ENCODE data around the gene PCGF1.
"Not testable (repeated sequence)": the region's sequence is repeated elsewhere in the genome, so short reads cannot be mapped to it uniquely, and the experiment has no call there.

The PCGF1 gene

GRCh38 chr2:74472086-74472944 lies 35.2 kb downstream of the PCGF1 start, which contains the start of gene MRPL53:
TSS of gene MRPL53 (minus strand) at chr2:74472680. CDS start at chr2:74472660, 20 bp downstream.
- peak; percentile 94 for DNase-seq (ENCODE audit: low read depth)

DNA sequence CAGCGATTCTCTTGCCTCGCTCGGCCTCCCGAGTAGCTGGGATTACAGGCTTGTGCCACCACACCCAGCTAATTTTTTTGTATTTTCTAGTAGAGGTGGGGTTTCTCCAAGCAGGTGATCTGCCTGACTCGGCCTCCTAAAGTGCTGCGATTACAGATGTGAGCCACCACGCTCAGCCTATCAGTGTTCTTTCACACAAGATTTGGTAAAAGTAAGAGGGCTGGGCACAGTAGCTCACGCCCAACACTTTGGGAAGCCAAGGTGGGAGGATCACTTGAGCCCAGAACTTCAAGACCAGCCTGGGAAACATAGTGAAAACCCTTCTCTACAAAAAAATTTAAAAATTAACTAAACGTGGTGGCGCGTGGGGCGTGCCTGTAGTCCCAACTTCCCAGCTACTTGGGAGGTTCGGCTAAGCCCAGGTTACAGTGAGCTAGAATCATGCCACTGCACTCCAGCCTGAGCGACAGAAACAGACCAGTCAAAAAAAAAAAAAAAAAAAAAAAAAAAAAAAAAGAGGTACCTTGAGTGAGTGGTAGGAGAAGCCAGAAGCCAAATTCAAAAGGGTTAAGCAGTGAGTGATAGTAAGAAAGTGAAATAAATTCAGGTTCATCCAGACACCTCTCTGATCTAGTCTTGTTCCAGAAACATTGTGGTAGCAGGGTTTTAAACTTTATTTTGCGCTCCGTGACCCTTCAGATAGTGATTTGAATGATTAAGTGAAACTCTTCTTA lies 36.0 kb downstream of the PCGF1 start:
- DNase-seq (ENCODE audit: low read depth): no peak

- not testable (repeated sequence) for DNase-seq (ENCODE audit: low read depth)
Observed at GRCh38 chr2:74470742-74471141, 36.8 kb downstream of the PCGF1 start.

GRCh38 chr2:74464406-74464805 lies 43.1 kb downstream of the PCGF1 start:
- no peak for DNase-seq (ENCODE audit: low read depth)

DNA sequence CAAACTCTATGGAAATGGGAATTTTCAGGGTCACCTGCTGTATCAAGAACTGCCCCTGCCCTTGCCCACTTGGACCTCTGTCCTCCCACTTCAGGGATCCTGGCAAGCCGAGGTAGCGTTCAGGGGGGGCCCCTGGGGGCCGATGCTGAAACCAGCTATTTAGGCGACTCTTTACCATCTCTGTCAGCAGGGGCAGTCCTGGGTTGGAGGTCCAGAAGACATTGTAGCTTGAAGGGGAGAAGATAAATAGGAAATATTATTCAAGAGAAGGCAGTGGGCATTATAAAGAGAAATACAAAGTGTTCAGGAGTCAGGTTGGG lies 44.7 kb downstream of the PCGF1 start:
- DNase-seq (ENCODE audit: low read depth): no peak

DNA sequence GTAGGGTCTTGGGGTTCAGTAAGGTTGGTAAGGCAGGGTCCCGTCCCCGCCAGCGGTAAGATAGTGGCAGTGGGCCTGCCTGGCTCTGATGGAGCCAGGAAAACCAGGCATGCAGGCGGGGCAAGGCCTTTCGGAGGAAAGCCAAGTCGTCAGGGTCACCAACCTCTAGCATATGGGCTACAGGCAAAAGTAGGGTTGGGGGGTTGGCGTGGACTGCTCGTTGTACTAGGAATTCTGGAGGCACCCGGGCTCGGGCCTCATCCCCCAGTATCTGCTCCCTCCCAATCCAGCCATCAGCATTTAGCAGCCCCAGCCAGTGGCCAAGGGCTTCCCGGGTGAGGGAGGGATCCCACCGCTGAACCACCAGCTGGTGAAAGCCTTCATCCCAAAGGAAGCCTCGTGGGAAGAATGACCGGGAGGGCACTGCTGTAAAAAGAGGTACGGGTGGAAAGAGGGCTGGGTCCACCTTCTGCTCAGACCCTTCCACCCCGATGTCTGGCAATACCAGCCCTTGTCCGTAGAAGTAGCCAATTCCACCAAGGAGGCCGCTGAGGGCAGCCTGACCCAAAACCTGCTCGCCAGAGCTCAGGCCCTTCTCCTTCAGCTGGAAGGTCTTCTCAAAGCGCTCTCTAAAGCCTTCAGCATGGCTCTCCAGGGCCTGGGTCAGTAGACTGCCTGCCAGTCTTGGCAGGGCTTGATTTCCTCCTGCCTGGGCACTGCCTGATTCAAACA lies 45.3 kb downstream of the PCGF1 start:
- no peak for DNase-seq (ENCODE audit: low read depth)

DNA sequence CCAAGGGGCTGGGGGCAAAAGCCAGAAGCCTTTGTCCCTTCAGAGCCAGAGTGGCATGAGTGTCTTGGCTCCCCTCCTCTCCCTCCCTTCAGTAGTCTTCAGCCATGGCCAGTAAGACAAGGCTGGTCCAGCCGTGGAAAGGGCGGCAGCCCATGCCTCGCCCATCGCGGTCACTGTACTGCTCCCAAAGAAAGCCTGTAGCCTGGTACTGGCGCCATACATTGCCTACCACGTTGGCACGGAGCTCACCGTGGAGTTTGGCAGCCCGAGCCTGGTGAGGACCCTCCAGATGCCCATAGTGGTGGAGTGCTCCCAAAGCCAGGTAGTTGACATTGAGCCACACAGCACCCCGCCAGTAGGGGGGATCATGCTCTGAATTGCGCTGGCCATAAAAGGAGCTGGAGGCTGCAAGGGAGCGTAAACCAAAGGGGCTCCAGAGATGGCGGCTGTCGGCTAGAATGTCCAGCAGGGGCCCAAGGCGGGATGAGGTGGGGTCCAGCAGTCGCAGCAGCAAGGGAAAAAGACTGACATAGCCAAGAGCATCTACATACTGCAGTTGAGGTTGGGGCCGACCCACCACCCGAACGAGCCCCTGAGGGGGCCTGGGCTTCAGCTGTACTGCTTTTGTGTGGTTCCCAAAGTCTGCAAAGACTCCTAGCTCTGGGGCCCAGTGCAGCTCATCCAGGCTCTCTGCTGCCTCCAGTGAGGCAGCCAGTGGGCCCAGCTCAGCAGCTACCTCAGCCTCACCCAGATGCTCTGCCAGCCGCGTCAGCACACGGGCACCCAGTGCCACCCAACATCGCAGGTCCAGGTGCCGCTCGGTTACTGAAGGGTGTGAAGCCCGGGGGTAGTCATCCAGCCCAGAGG lies 46.1 kb downstream of the PCGF1 start:
- no peak for DNase-seq (ENCODE audit: low read depth)

DNA sequence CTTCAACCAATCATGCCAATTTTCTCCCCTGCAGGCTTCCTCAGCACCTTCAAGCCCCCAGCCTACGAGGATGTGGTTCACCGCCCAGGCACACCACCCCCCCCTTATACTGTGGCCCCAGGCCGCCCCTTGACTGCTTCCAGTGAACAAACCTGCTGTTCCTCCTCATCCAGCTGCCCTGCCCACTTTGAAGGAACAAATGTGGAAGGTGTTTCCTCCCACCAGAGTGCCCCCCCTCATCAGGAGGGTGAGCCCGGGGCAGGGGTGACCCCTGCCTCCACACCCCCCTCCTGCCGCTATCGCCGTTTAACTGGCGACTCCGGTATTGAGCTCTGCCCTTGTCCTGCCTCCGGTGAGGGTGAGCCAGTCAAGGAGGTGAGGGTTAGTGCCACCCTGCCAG lies 47.3 kb downstream of the PCGF1 start:
- not testable (repeated sequence) for DNase-seq (ENCODE audit: low read depth)

DNA sequence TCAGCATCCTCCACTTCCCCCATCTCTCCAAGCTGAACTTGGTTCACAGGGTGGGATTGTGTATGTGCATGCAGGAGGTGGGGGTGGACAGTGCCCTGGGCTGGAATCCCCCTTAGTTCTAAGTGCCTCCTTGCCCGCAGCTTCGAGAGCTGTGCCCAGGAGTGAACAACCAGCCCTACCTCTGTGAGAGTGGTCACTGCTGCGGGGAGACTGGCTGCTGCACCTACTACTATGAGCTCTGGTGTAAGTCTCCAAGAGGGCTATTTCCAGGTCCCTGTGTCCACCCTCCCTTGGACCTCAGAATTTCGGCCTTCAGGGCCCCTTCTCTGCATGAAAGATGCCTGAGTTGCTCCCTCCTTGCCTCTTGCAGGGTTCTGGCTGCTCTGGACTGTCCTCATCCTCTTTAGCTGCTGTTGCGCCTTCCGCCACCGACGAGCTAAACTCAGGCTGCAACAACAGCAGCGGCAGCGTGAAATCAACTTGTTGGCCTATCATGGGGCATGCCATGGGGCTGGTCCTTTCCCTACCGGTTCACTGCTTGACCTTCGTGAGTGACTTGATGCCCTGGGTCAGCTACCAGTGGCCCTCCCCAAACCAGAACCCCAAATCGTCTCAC lies 47.9 kb downstream of the PCGF1 start:
- DNase-seq (ENCODE audit: low read depth): not testable (repeated sequence)

GRCh38 chr2:74458938-74459363 lies 48.5 kb downstream of the PCGF1 start:
- no peak for DNase-seq (ENCODE audit: low read depth)

GRCh38 chr2:74458132-74458937 lies 49.2 kb downstream of the PCGF1 start, which contains the start of gene WBP1:
TSS of gene WBP1 (plus strand) at chr2:74458438. CDS start at chr2:74458603, 165 bp downstream.
- peak; percentile 98 for DNase-seq (ENCODE audit: low read depth)

- peak; percentile 76 for DNase-seq (ENCODE audit: low read depth)
Observed at GRCh38 chr2:74457549-74458131, 49.9 kb downstream of the PCGF1 start.

GRCh38 chr2:74457129-74457548 lies 50.4 kb downstream of the PCGF1 start:
- DNase-seq (ENCODE audit: low read depth): no peak
